GM18520 (cell line): ENCODE results near the gene PPP6R1.

ENCODE experiments used
- ATAC-seq: cut with Tn5 transposase; IDR thresholded peaks from one replicate; pipeline ENCODE4 v1.9.1; 2021; ENCODE audit not compliant: unreplicated experiment

The PPP6R1 gene

DNA sequence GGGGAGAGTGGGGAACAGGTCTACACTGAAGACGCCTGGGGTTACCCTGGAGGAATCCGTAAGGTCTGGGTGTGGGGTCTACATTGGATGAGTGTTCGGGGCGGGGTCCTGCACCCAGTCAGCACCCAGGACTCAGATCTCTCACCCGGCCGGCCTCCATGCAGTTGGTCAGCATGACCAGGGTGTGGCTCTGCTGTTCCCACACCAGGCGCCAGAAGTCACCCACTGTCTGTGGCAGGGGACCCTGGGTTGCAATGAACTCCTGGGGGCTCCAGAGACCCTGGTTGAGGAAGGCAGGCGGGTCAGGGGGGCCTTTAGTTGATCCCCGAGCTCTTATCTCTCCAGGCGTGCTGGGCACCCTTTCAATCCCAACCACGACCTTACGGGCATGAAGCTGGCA lies 72.7 kb downstream of the PPP6R1 start:
- no peak for ATAC-seq

DNA sequence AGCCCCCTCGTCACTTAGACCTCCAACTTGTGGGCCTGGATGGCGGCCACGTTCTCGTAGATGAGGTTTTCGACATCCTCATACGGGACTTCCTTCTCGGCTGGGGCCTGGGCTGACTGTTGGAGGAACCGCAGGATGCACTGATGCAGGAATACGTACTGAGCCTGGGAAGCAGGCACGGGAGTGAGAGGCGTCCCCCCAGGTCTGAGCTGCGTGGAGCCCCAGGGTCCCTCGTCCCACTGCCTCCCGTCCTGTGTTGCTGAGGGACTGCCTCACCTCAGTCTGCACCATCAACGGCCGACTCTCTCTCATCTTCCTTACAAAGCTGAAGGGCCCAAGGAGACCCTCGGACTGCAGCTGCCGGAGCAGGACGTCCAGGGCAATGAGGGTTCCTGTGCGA lies 77.1 kb downstream of the PPP6R1 start:
- no peak for ATAC-seq
